PC-3 (cell line): Measurements from ENCODE around the gene SLC22A14. TPM values are rescaled to one million over a fixed set of nuclear protein-coding genes. Genes with fewer than 3 reads are reported as not detected.
A peak's percentile ranks its signal among the peaks of the same experiment; 100 is the strongest.

Experiments
- ATAC-seq: fragments of 200-7000 bp; cut with Tn5 transposase; 2 replicates; pipeline ENCODE4 v1.9.1; 2020; ENCODE audit warnings: mild to moderate bottlenecking, moderate library complexity
- BruUV-seq: library from RNA; stranded (reverse); fragments of 400-500 nt; replicated peaks from 2 replicates; lab custom pipeline; 2021; lab: Mats Ljungman, UMichigan
- CTCF ChIA-PET: fragments of 300-600 bp; sonication (Branson Sonifier 250); formaldehyde crosslinking; loops from one replicate; lab custom pipeline; 2022; ENCODE audit warnings: antibody characterized with exemption; lab: Charles Lee
- POLR2A ChIA-PET: fragments of 300-600 bp; sonication (Branson Sonifier 250); formaldehyde crosslinking; loops from one replicate; lab custom pipeline; 2022; ENCODE audit warnings: antibody characterized with exemption; ENCODE audit not compliant: unreplicated experiment; lab: Charles Lee
- DNase-seq: peaks from one replicate; pipeline ENCODE4 v3.0.0-alpha.2; 2015
- H2AFZ ChIP-seq: fragments of 300-600 bp; sonication (generic); 2 replicates; pipeline ENCODE4 v1.6.0; 2016; ENCODE audit warnings: antibody characterized with exemption, low read length
- H3F3A ChIP-seq: fragments of 300-600 bp; sonication (generic); one replicate; pipeline ENCODE4 v1.6.0; 2017; ENCODE audit warnings: antibody characterized with exemption, low read length, control low read depth, mild to moderate bottlenecking; ENCODE audit not compliant: unreplicated experiment
- H3K27ac ChIP-seq: fragments of 300-600 bp; sonication (generic); 2 replicates; pipeline ENCODE4 v1.5.1; 2016; ENCODE audit warnings: mild to moderate bottlenecking, low read length
- H3K27me3 ChIP-seq: fragments of 300-600 bp; sonication (generic); 2 replicates; pipeline ENCODE4 v1.6.1; 2016; ENCODE audit warnings: low read length, mixed read lengths
- H3K36me3 ChIP-seq: fragments of 300-600 bp; sonication (generic); 2 replicates; pipeline ENCODE4 v1.6.1; 2016; ENCODE audit warnings: low read depth, mixed run types, low read length, mixed read lengths
- H3K4me1 ChIP-seq: fragments of 300-600 bp; sonication (generic); 2 replicates; pipeline ENCODE4 v1.5.1; 2016; ENCODE audit warnings: low read length; ENCODE audit not compliant: insufficient read depth
- H3K4me2 ChIP-seq: fragments of 300-600 bp; sonication (generic); 2 replicates; pipeline ENCODE4 v1.6.0; 2016; ENCODE audit warnings: low read length
- H3K4me3 ChIP-seq: fragments of 300-600 bp; sonication (generic); 2 replicates; pipeline ENCODE4 v1.5.1; 2016; ENCODE audit warnings: mild to moderate bottlenecking, low read length, mixed read lengths
- H3K79me2 ChIP-seq: fragments of 300-600 bp; sonication (generic); 2 replicates; pipeline ENCODE4 v1.6.1; 2017; ENCODE audit warnings: low read length, mixed read lengths
- H3K9ac ChIP-seq: fragments of 300-600 bp; sonication (generic); 2 replicates; pipeline ENCODE4 v1.6.0; 2016; ENCODE audit warnings: mild to moderate bottlenecking, low read length
- H3K9me2 ChIP-seq: fragments of 300-600 bp; sonication (generic); replicated peaks from 2 replicates; pipeline ENCODE4 v1.6.1; 2016; ENCODE audit warnings: mixed run types, low read length, mixed read lengths
- H3K9me3 ChIP-seq: fragments of 300-600 bp; sonication (generic); 2 replicates; pipeline ENCODE4 v1.6.1; 2016; ENCODE audit warnings: low read length, mixed read lengths
- H4K20me1 ChIP-seq: fragments of 300-600 bp; sonication (generic); 2 replicates; pipeline ENCODE4 v1.6.1; 2016; ENCODE audit warnings: low read length, mixed read lengths
- CTCF ChIP-seq: fragments of 300-600 bp; sonication (generic); conservative IDR thresholded peaks from 2 replicates; pipeline ENCODE4 v1.5.1; 2017; ENCODE audit warnings: antibody characterized with exemption, low read depth, mild to moderate bottlenecking, low read length
- EZH2 ChIP-seq: fragments of 300-600 bp; sonication (generic); IDR thresholded peaks from one replicate; pipeline ENCODE4 v1.6.1; 2017; ENCODE audit warnings: antibody characterized with exemption, mild to moderate bottlenecking, low read length; ENCODE audit not compliant: unreplicated experiment
- EZH2phosphoT487 ChIP-seq: fragments of 300-600 bp; sonication (generic); IDR thresholded peaks from 2 replicates; pipeline ENCODE4 v1.6.1; 2018; ENCODE audit warnings: mild to moderate bottlenecking, antibody characterized with exemption, low read length, borderline replicate concordance
- intact Hi-C: fragments of 100-400 bp; cut with micrococcal nuclease; formaldehyde crosslinking; loops from 2 replicates; pipeline ENCODE4 v1.9.0; 2023
- total RNA-seq: library from RNA; depleted of rRNA; stranded (reverse); fragments of >200 nt; gene quantifications from 2 replicates; pipeline ENCODE4 v1.2.3, GENCODE V29; 2014

Gene SLC22A14
- total RNA-seq, 1 experiment from 2014 or later: 0.07 TPM

DNA sequence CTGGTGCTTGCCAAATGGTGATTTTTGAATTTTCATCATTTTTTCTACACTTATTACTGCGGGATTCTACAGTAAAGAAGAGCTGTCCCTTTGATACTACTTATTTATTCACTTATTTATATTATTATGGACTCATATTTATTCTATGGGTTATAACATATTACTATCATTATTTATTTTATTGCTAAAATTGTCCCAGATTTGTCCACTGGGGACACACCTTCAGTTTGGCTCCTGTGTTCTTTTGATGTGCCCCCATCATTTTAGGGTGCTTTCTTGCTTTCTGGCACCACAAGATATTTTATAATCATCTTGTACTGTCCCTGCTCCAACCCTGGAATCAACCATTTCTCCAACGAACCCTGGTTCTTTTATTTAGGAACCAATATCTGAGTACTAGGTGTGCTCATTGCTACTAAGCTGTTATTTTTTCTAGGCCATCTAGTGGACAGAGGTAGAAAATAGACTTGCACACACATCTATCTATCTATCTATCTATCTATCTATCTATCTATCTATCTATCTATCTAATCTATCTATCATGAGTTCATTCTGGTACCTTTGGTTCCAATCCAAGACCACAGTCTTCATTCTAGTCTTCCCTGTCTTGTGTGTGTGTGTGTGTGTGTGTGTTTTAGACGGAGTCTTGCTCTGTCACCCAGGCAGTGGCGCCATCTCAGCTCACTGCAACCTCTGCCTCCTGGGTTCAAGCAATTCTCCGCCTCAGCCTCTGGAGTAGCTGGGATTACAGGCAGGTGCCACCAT, 16.0 kb downstream of the SLC22A14 start:
- peak; percentile 50 for DNase-seq
- no peaks in the 10 kb centered on the region for H3K9me3 ChIP-seq
- intact Hi-C loops: loop anchor here (1.0 to 5.0 kb wide), 2 partner anchors 180 to 326 kb away; no protein-coding TSS in a partner anchor
- POLR2A ChIA-PET: no interaction called here
- no peaks in the 10 kb centered on the region for H3K79me2 ChIP-seq
- CTCF ChIA-PET: interaction anchor here (0.5 to 1.3 kb wide), 10 partner anchors 24 to 324 kb away, joined by 3 to 21 read pairs (median 4); no protein-coding TSS in a partner anchor
- no peaks in the 10 kb centered on the region for H3K27me3 ChIP-seq
- no TSS peak for BruUV-seq
- TF ChIP-seq CTCF (peak; percentile 82), EZH2phosphoT487 (no peak)
- no peak overlapping the region for H3K9ac ChIP-seq
- ATAC-seq: peak; percentile 92
- no peaks in the 10 kb centered on the region for H3K4me1 ChIP-seq
- H3K4me3 ChIP-seq: no peak overlapping the region
- no peaks in the 10 kb centered on the region for H4K20me1 ChIP-seq
- no peak overlapping the region for H3K27ac ChIP-seq
- no peaks in the 10 kb centered on the region for H3K36me3 ChIP-seq
- no peak overlapping the region for H3K4me2 ChIP-seq
- no peaks in the 10 kb centered on the region for H3K9me2 ChIP-seq
- H2AFZ ChIP-seq: no peak overlapping the region
- H3F3A ChIP-seq: no peaks in the 10 kb centered on the region

DNA sequence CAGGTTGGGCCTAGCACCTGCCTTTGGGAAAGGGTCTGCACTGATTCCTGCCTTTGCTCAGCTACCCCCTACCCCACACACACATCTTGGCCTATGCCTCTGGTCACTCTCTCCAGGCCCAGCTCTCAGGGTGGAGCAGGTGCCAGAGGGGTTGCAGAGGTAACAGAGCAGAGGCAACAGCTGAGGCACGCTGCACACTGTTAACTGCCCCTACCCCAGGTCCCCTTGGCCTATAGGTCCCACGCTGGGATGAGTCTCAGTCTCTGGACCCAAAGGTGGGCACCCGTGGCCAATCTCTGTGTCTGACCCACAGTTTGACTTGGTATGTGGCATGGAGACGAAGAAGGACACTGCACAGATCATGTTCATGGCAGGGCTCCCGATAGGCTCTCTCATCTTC, 24.8 kb downstream of the SLC22A14 start:
- H3K27me3 ChIP-seq: no peaks in the 10 kb centered on the region
- H3K9me3 ChIP-seq: no peaks in the 10 kb centered on the region
- ChIA-PET CTCF (no interaction called here), POLR2A (no interaction called here)
- no peak overlapping the region for H3K4me3 ChIP-seq
- no peaks in the 10 kb centered on the region for H4K20me1 ChIP-seq
- H2AFZ ChIP-seq: no peak overlapping the region
- BruUV-seq: no TSS peak
- no peak overlapping the region for H3K27ac ChIP-seq
- DNase-seq (no peak), ATAC-seq (no peak)
- no peaks in the 10 kb centered on the region for H3K4me1 ChIP-seq
- no peak overlapping the region for H3K4me2 ChIP-seq
- no peaks in the 10 kb centered on the region for H3K36me3 ChIP-seq
- H3K9ac ChIP-seq: no peak overlapping the region
- intact Hi-C loops: no loop called here
- no peaks in the 10 kb centered on the region for H3K79me2 ChIP-seq
- TF ChIP-seq EZH2 (no peak), CTCF (no peak), EZH2phosphoT487 (no peak)
- H3F3A ChIP-seq: no peaks in the 10 kb centered on the region
- no peaks in the 10 kb centered on the region for H3K9me2 ChIP-seq

GRCh38 chr3:38307599-38307998, 25.5 kb downstream of the SLC22A14 start:
- intact Hi-C loops: no loop called here
- Histone ChIP-seq H2AFZ (no peak overlapping the region), H3F3A (no peaks in the 10 kb centered on the region), H3K9me3 (no peaks in the 10 kb centered on the region), H3K36me3 (no peaks in the 10 kb centered on the region), H3K9me2 (no peaks in the 10 kb centered on the region), H3K9ac (no peak overlapping the region), H3K4me3 (no peak overlapping the region), H3K79me2 (no peaks in the 10 kb centered on the region), H3K27ac (no peak overlapping the region), H3K27me3 (no peaks in the 10 kb centered on the region), H3K4me2 (no peak overlapping the region), H3K4me1 (no peaks in the 10 kb centered on the region), H4K20me1 (no peaks in the 10 kb centered on the region)
- CTCF ChIA-PET: no interaction called here
- ATAC-seq: no peak
- POLR2A ChIA-PET: no interaction called here
- DNase-seq: no peak
- no TSS peak for BruUV-seq
- TF ChIP-seq EZH2 (no peak), CTCF (no peak), EZH2phosphoT487 (no peak)
